ENCODE data around the gene PRAMEF11.
"Not testable (repeated sequence)": the region's sequence is repeated elsewhere in the genome, so short reads cannot be mapped to it uniquely, and the experiment has no call there.

DNA sequence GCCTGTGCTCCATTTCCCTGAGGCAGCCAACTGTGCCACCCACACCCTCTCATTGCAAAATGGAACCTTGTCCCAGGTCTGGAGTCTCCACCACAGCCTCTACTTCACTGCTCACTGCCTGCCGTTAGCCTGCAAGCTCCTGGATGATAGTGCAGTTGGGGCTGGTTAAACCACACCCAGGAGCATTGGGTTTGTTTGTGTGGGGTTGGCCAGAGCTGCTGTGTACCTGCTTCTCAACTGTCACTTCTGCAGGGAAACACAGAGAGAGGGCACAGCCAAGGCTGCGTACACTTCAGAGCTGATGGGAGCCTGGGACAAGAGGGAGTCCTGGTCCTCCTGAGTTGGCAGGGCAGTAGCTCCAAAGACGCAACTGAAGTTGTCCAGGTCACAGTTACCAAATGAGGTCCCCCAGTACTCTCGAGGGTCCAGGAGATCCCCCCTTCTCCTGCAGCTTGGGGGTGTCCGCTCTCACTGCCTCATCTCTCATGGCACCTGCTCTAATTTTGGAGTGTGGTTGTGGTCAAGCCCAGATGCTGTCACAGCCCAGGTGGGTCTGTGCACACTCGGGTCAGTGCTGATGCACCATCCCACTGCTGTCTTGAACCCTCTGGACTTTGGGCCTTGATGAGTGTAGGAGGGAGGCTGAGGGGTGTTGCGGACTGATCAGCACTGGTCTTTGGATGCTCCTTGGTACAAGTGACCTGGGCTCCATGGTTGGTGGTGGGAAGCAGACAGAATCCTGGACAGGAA is 32.1 kb upstream of the PRAMEF11 start:
- not testable (repeated sequence) for TF ChIP-seq EZH2 (IDR thresholded peaks at IDR 0.05; ENCODE audit: borderline replicate concordance, insufficient read depth, low read depth, low read length, poor library complexity, severe bottlenecking)
- TF ChIP-seq, protein P1, sequence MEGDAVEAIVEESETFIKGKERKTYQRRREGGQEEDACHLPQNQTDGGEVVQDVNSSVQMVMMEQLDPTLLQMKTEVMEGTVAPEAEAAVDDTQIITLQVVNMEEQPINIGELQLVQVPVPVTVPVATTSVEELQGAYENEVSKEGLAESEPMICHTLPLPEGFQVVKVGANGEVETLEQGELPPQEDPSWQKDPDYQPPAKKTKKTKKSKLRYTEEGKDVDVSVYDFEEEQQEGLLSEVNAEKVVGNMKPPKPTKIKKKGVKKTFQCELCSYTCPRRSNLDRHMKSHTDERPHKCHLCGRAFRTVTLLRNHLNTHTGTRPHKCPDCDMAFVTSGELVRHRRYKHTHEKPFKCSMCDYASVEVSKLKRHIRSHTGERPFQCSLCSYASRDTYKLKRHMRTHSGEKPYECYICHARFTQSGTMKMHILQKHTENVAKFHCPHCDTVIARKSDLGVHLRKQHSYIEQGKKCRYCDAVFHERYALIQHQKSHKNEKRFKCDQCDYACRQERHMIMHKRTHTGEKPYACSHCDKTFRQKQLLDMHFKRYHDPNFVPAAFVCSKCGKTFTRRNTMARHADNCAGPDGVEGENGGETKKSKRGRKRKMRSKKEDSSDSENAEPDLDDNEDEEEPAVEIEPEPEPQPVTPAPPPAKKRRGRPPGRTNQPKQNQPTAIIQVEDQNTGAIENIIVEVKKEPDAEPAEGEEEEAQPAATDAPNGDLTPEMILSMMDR (IDR thresholded peaks at IDR 0.05) = not testable (repeated sequence)
